PC-3 (cell line): ENCODE results near the gene CCDC187. TPM values are rescaled to one million over a fixed set of nuclear protein-coding genes. Genes with fewer than 3 reads are reported as not detected.
"Not testable (repeated sequence)": the region's sequence is repeated elsewhere in the genome, so short reads cannot be mapped to it uniquely, and the experiment has no call there.

Experiments used
- ATAC-seq: fragments of 200-7000 bp; cut with Tn5 transposase; 2 replicates; pipeline ENCODE4 v1.9.1; 2020; ENCODE audit warnings: mild to moderate bottlenecking, moderate library complexity
- BruUV-seq: library from RNA; stranded (reverse); fragments of 400-500 nt; replicated peaks from 2 replicates; lab custom pipeline; 2021; lab: Mats Ljungman, UMichigan
- CTCF ChIA-PET: fragments of 300-600 bp; sonication (Branson Sonifier 250); formaldehyde crosslinking; loops from one replicate; lab custom pipeline; 2022; ENCODE audit warnings: antibody characterized with exemption; lab: Charles Lee
- POLR2A ChIA-PET: fragments of 300-600 bp; sonication (Branson Sonifier 250); formaldehyde crosslinking; loops from one replicate; lab custom pipeline; 2022; ENCODE audit warnings: antibody characterized with exemption; ENCODE audit not compliant: unreplicated experiment; lab: Charles Lee
- DNase-seq: peaks from one replicate; pipeline ENCODE4 v3.0.0-alpha.2; 2015
- H2AFZ ChIP-seq: fragments of 300-600 bp; sonication (generic); 2 replicates; pipeline ENCODE4 v1.6.0; 2016; ENCODE audit warnings: antibody characterized with exemption, low read length
- H3F3A ChIP-seq: fragments of 300-600 bp; sonication (generic); one replicate; pipeline ENCODE4 v1.6.0; 2017; ENCODE audit warnings: antibody characterized with exemption, low read length, control low read depth, mild to moderate bottlenecking; ENCODE audit not compliant: unreplicated experiment
- H3K27ac ChIP-seq: fragments of 300-600 bp; sonication (generic); 2 replicates; pipeline ENCODE4 v1.5.1; 2016; ENCODE audit warnings: mild to moderate bottlenecking, low read length
- H3K27me3 ChIP-seq: fragments of 300-600 bp; sonication (generic); 2 replicates; pipeline ENCODE4 v1.6.1; 2016; ENCODE audit warnings: low read length, mixed read lengths
- H3K36me3 ChIP-seq: fragments of 300-600 bp; sonication (generic); 2 replicates; pipeline ENCODE4 v1.6.1; 2016; ENCODE audit warnings: low read depth, mixed run types, low read length, mixed read lengths
- H3K4me1 ChIP-seq: fragments of 300-600 bp; sonication (generic); 2 replicates; pipeline ENCODE4 v1.5.1; 2016; ENCODE audit warnings: low read length; ENCODE audit not compliant: insufficient read depth
- H3K4me2 ChIP-seq: fragments of 300-600 bp; sonication (generic); 2 replicates; pipeline ENCODE4 v1.6.0; 2016; ENCODE audit warnings: low read length
- H3K4me3 ChIP-seq: fragments of 300-600 bp; sonication (generic); 2 replicates; pipeline ENCODE4 v1.5.1; 2016; ENCODE audit warnings: mild to moderate bottlenecking, low read length, mixed read lengths
- H3K79me2 ChIP-seq: fragments of 300-600 bp; sonication (generic); 2 replicates; pipeline ENCODE4 v1.6.1; 2017; ENCODE audit warnings: low read length, mixed read lengths
- H3K9ac ChIP-seq: fragments of 300-600 bp; sonication (generic); 2 replicates; pipeline ENCODE4 v1.6.0; 2016; ENCODE audit warnings: mild to moderate bottlenecking, low read length
- H3K9me2 ChIP-seq: fragments of 300-600 bp; sonication (generic); replicated peaks from 2 replicates; pipeline ENCODE4 v1.6.1; 2016; ENCODE audit warnings: mixed run types, low read length, mixed read lengths
- H3K9me3 ChIP-seq: fragments of 300-600 bp; sonication (generic); 2 replicates; pipeline ENCODE4 v1.6.1; 2016; ENCODE audit warnings: low read length, mixed read lengths
- H4K20me1 ChIP-seq: fragments of 300-600 bp; sonication (generic); 2 replicates; pipeline ENCODE4 v1.6.1; 2016; ENCODE audit warnings: low read length, mixed read lengths
- CTCF ChIP-seq: fragments of 300-600 bp; sonication (generic); conservative IDR thresholded peaks from 2 replicates; pipeline ENCODE4 v1.5.1; 2017; ENCODE audit warnings: antibody characterized with exemption, low read depth, mild to moderate bottlenecking, low read length
- EZH2 ChIP-seq: fragments of 300-600 bp; sonication (generic); IDR thresholded peaks from one replicate; pipeline ENCODE4 v1.6.1; 2017; ENCODE audit warnings: antibody characterized with exemption, mild to moderate bottlenecking, low read length; ENCODE audit not compliant: unreplicated experiment
- EZH2phosphoT487 ChIP-seq: fragments of 300-600 bp; sonication (generic); IDR thresholded peaks from 2 replicates; pipeline ENCODE4 v1.6.1; 2018; ENCODE audit warnings: mild to moderate bottlenecking, antibody characterized with exemption, low read length, borderline replicate concordance
- intact Hi-C: fragments of 100-400 bp; cut with micrococcal nuclease; formaldehyde crosslinking; loops from 2 replicates; pipeline ENCODE4 v1.9.0; 2023
- total RNA-seq: library from RNA; depleted of rRNA; stranded (reverse); fragments of >200 nt; gene quantifications from 2 replicates; pipeline ENCODE4 v1.2.3, GENCODE V29; 2014

Gene CCDC187
- total RNA-seq, 1 experiment from 2014 or later = 0.04 TPM

- POLR2A ChIA-PET = interaction anchor here (0.6 kb wide), 1 partner anchor 49 kb away, joined by 3 read pairs; no protein-coding TSS in a partner anchor
- Histone ChIP-seq H3K4me3 (no peak overlapping the region), H3K9me2 (no peaks in the 10 kb centered on the region), H3K9ac (no peak overlapping the region), H4K20me1 (no peaks in the 10 kb centered on the region), H2AFZ (no peak overlapping the region), H3K27ac (no peak overlapping the region), H3K27me3 (no peaks in the 10 kb centered on the region), H3F3A (no peaks in the 10 kb centered on the region), H3K79me2 (no peaks in the 10 kb centered on the region), H3K36me3 (no peaks in the 10 kb centered on the region), H3K4me1 (no peaks in the 10 kb centered on the region), H3K4me2 (no peak overlapping the region), H3K9me3 (no peaks in the 10 kb centered on the region)
- no peak for TF ChIP-seq CTCF
- TF ChIP-seq EZH2phosphoT487 = no peak
- no peak for TF ChIP-seq EZH2
- CTCF ChIA-PET = no interaction called here
- DNase-seq = no peak
- intact Hi-C loops = no loop called here
- no peak for ATAC-seq
- no TSS peak for BruUV-seq
Measured at GRCh38 chr9:136268318-136268717, 35.6 kb downstream of the CCDC187 start.

- H3K27me3 ChIP-seq = no peaks in the 10 kb centered on the region
- POLR2A ChIA-PET = interaction anchor here (0.6 kb wide), 1 partner anchor 48 kb away, joined by 3 read pairs; no protein-coding TSS in a partner anchor
- ATAC-seq (peak; percentile 94), DNase-seq (peak; percentile 75)
- no peaks in the 10 kb centered on the region for H4K20me1 ChIP-seq
- CTCF ChIA-PET = interaction anchor here (0.6 kb wide), 1 partner anchor 95 kb away, joined by 3 read pairs; no protein-coding TSS in a partner anchor
- H3K36me3 ChIP-seq = no peaks in the 10 kb centered on the region
- peak overlapping the region; percentile 81 for H2AFZ ChIP-seq
- H3K79me2 ChIP-seq = no peaks in the 10 kb centered on the region
- peak overlapping the region; percentile 85 for H3K4me2 ChIP-seq
- no peaks in the 10 kb centered on the region for H3K4me1 ChIP-seq
- H3K9ac ChIP-seq = peak overlapping the region; percentile 29; the same call in 1 of the 2 replicates
- TF ChIP-seq EZH2phosphoT487 (no peak), EZH2 (no peak), CTCF (0 out of 2 replicates have a peak, but pooled peaks have one; percentile 24)
- H3K4me3 ChIP-seq = peak overlapping the region; percentile 56
- H3F3A ChIP-seq = no peaks in the 10 kb centered on the region
- TSS peak; percentile 65 for BruUV-seq
- H3K9me3 ChIP-seq = no peaks in the 10 kb centered on the region
- intact Hi-C loops = loop anchor here (1.0 kb wide), 1 partner anchor 22 kb away; the partner anchor contains the start of gene QSOX2
- H3K27ac ChIP-seq = no peak overlapping the region
- no peaks in the 10 kb centered on the region for H3K9me2 ChIP-seq
Measured at GRCh38 chr9:136267261-136268111, 36.4 kb downstream of the CCDC187 start.

GRCh38 chr9:136266641-136267040 lies 37.3 kb downstream of the CCDC187 start:
- H3K9me3 ChIP-seq, ATAC-seq, BruUV-seq, H3K9ac ChIP-seq, DNase-seq, H3K79me2 ChIP-seq, H3K27me3 ChIP-seq, H3K36me3 ChIP-seq, H3F3A ChIP-seq, H3K9me2 ChIP-seq, H4K20me1 ChIP-seq, H3K27ac ChIP-seq, POLR2A ChIA-PET, H3K4me1 ChIP-seq: not testable (repeated sequence)
- CTCF ChIA-PET = interaction anchor here (0.6 kb wide), 1 partner anchor 94 kb away, joined by 3 read pairs; no protein-coding TSS in a partner anchor
- H2AFZ ChIP-seq = peak overlapping the region; percentile 81
- peak overlapping the region; percentile 55 for H3K4me3 ChIP-seq
- intact Hi-C loops = loop anchor here (1.0 kb wide), 1 partner anchor 21 kb away; the partner anchor contains the start of gene QSOX2
- H3K4me2 ChIP-seq = peak overlapping the region; percentile 76
